GM18867 (cell line): ENCODE measurements around the gene TBC1D5.

Experiments used
- ATAC-seq: cut with Tn5 transposase; IDR thresholded peaks from one replicate; pipeline ENCODE4 v1.9.1; 2021; ENCODE audit warnings: mild to moderate bottlenecking, moderate library complexity; ENCODE audit not compliant: unreplicated experiment

The TBC1D5 gene

DNA sequence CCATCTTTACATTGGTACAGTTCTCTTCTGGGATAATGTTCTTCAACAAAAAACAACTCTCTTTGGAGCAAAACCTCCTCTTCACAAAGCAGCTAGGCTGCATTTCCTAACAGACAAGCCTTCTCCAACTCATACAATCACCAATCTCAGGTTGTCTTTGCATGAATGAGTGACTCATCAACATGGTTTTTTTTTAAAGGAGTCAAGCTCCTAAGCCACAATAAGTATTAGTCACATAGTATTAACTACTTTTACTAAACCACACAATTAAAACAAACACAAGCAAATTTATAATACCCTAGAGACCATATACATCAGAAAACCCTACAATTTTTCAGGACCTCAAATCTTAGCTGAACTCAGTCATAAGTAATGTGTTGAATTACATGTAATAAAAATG, 137.4 kb downstream of the TBC1D5 start:
- ATAC-seq: no peak

DNA sequence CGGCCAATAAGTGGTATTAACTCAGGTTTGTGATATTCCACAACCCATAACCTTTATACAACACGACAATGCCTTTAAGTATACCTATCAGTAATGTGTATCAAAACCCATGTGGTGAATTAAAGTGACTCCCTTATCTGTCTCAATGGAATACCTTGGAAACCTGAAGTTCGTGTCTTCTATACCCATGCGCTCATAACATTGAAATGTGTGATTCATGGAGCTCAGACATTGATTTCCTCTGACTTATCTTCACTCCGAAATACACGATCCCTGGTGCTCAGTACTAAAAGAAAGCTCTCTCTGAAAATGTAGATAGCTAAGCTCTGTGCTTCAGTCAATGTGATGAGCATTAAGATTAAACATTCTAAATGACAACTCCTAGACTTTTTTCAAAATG, 140.3 kb downstream of the TBC1D5 start:
- ATAC-seq: no peak

DNA sequence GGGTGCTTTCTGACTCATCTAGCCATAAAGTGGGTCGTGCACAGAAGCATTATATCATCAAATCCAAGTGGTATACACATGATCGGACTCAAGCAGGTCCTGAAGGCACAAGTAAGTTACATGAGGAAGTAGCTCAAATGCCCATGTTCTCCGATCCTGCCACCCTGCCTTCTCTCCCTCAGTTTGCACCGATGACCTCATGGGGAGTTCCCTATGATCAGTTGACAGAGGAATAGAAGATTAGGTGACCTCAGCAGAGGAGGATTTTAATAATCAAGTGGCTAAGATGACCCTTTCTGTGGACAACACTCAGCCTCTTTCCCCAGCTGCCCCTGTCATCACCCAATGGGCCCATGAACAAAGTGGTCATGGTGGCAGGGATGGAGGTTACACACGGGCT, 149.5 kb downstream of the TBC1D5 start:
- no peak for ATAC-seq

DNA sequence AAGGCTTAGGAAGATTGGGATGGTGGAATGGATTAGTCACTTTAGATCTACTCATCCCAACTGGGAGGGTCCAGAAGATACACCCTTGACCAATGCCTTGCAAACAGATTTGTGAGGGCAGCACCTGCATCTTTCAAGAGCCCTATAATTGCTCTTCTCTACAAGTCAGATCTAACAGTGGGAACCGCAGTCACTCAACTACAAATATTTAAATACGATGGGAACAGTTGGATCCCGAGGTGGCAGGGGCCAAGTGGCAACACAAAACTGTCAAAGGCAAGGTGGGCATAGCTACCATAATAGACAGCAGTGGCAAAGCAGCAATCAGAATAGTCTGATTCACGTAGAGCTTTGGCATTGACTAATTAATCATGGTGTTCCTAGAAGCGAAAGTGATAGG, 152.0 kb downstream of the TBC1D5 start:
- no peak for ATAC-seq

DNA sequence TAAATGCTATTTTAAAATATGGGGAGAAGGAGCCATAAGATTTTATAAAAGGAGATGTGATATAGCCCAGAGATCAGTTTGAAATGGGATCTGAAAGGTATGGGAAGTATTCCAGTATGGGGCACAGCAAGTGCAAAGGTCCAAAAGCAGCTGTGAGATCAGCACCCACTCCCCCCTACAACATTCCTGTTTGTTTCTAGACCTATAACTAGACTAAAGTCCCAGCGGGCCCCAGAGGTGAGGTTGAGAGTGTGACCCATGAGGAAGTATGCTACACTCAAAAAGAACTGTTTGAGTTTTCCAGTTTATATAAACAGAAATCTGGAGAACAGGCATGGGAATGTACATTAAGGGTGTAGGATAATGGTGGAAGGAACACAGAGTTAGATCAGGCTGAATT, 152.5 kb downstream of the TBC1D5 start:
- no peak for ATAC-seq

DNA sequence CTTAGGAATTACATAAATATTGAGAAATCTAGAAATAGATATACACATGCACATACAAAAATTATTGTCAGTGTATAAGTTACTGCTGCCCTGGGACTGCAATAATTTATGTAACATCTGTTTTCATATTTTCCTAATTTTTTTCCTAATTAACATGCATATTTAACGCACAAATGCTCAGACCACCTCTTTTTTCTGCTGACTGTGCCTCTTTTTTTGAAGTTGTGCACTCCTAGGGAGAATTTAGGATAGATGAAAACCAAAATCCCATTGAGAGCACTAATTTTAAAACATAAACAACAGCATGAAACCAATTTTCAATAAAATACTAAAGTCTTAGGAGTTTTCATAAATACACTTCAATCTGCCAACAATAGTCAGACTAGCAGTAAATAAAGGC, 154.0 kb downstream of the TBC1D5 start:
- no peak for ATAC-seq

DNA sequence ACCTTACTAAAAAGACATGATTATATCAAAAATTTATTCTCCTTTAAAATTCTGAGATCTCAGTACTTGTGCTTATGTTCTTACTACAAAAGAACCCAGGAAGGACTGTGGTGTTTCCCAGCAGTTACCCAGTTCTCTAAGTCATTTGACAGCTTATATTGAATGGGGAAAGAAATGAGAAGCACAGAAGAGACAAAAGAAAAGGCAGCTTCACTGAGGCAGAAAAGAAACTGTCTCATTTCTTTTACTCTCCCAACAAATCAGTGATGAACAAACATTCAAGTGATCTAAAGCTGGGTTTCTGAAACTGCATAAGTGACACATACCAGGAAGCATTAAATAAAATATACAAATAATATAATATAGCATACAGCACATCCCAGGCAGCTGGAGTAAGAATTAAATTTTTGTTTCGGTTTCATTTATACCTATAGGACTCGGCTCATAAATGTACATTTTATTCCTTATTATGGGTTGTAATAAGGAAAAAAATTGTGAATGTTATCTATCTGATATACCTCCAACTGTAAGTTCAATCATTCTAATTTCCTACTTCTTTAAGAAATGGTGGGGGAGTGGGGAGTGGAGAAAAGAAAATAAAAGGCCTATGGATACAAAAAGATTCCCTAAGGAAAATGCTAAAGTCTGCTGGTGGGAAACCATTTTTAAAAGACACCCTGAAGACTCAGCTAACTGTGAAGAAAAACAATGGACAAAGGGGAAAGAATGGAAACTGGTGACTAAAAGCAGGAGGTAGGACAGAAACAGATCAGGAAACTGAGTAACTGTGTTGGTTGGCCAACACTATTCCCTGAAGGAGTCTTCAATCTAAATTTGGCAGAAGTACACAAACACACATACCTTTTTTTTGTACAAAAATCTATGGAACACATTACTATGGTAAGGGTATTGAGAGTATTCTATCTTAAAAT, 156.8 kb downstream of the TBC1D5 start:
- no peak for ATAC-seq

DNA sequence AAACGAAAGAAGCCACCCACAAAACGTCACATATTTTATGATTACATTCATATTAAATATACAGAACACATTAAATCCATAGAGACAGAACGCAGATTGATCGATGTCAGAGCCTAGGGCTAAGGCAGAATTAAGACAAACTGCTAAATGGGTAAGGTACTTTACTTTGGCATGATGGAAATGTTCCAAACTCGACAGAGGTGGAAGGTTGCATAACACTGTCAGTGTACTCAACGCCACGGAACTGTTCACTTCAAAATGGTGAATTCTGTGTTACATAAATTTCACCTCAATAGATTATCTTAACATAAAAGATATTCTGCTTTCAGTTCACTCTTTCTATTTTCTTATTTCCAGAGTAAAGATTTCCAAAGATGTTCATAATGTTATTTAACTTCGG, 158.4 kb downstream of the TBC1D5 start:
- no peak for ATAC-seq

DNA sequence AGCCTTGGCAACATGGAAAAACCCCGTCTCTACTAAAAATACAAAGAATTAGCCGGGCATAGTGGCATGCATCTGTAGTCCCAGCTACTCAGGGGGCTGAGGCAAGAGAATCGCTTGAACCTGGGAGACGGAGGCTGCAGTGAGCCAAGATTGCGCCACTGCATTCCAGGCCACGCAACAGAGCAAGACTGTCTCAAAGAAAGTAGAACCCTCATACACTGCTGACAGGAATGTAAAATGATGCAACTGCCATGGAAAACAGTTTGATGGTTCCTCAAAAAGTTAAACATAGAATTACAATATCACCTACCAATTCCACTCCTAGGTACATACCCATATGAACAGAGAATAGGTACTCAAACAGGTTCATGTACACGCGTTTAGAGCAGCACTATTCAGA, 158.9 kb downstream of the TBC1D5 start:
- no peak for ATAC-seq

DNA sequence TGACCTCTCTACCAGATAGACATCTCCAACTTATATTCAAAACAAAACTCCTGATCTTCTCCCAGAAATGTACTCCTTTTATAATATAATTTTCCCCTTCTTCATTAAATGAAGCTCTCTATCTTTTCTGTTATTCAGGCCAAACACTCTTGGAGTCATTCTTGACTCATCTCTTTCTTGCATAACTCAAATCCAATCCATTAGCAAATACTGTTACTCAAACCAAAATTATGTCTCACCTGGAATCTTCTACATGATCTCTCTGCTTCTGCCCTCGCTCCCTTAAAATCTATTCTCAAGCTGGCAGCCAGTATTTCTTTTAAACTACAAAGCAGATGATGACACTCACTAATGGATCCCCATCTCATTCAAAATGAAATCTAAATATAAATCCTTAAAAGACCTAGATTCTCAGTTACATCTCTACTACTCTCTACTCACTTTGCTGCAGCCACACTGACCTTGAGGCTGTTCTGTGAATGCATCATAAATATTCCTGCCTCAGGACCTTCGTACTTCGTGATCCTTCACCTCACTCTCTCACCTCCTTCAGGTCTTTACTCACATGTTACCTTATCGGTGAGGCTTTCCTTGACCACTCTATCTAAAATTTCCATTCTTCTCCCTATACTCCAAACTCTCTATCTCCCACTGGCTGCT, 160.9 kb downstream of the TBC1D5 start:
- no peak for ATAC-seq

DNA sequence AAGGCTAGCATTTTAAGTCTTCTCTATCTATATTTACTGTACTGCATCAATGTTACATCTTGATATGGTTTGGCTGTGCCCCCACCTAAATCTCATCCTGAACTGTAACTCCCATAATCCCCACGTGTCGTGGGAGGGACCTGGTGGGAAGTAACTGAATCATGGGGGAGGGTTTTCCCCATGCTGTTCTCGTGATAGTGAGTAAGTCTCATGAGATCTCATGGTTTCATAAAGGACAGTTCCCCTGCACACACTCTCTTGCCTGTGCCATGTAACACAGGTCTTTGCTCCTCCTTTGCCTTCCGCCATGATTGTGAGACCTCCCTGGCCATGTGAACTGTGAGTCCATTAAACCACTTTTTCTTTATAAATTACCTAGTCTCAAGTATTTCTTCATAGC, 161.5 kb downstream of the TBC1D5 start:
- ATAC-seq: no peak

DNA sequence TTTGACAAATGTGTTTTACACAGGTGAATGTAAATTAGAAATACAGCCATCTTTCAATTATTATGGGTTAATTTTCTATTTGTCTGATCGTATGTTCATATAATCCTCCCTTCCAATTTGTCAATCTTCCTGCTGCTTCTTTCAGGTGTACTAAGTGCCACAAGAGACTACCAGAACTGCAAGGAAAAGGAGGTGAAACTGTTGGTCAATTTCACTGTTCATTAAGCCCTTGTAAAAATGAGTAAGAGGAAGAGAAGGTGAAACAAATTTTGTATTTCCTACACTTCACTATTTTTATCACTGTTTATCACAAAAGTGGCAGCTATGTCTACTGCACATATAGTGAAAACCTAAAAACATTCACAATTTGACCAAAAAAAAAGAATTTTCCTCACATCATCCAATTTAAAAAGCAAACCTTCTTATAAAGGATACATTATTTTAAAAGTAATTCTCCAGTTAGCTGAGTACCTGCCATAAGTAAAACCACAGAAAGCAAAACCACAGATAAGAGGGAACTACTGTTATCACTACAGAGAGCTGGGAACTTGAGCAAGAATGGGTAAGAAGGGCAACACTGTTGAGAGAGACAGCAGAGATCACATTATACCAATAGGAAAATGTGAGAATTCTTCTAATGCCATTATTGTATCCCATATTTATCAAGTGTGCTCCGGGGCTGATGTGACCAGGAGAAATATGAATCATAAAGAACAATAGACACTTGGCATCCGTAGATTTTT, 163.0 kb downstream of the TBC1D5 start:
- peak; percentile 98 for ATAC-seq

DNA sequence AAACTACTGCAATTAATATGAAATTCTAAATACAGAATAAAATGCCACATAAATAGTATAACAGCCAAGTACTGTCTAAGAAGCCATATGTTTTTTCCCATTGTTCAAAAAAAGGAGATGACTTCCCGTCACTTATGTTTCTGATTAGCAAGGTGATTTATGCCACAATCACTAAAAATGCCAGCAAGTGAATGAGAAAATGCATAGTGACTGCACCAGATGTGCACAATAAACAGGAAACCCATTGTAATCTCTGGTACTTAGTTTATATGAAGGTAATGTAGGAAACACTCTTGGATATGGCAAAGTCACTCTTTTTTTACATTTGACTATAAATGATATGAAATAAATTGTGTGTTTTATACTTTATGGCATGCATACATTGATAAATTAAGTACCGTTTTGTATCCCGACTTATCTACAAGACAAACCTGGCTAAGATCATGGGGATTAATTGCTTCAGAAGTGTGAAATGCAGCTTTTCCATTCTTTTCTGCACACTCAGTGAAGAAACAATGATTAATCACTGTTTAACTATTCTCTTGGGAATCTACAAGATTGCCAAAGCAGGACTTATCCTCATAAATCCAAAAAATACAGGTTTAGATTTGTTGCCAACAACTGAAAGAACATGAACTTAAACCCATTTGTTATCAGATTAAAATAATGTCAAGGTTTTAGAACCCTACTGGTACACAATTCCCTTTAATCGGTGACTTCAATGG, 164.5 kb downstream of the TBC1D5 start:
- ATAC-seq: no peak

DNA sequence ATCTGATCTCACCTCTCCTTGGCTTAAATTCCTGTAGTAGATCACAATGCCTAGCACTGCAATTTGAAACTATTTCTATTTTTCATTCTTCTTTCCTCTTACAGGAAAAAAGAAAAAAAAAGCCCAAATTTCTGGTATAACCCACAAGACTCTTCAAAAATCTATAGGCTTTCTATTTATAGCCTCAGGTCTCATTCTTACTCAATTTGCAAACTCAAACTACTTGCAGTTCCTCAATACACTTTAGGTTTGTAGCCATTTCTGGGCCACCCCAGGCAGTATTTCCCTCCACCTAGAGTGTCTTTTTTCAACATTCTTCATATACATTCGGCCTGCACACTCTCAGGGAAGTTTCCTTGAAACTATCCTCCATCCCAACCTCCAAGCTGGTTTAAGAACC, 169.0 kb downstream of the TBC1D5 start:
- ATAC-seq: peak; percentile 96

DNA sequence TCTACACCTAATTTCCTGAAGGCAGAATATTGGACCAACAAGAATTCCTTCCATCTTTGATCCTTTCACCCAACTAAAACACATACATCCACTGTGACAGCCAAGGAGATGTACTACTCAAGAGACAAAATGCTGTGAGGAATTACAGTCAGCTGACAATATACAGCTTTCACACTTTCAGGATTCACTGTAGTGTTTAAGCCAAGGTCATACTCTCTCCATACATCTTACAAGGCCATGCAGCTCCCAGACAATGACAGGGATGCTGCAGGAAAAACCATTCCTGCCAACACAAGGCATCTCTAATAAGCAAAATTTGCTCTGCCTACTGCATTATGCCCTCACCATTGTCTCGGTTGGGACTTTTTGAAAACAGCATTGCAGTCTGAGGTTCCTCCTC, 170.7 kb downstream of the TBC1D5 start:
- no peak for ATAC-seq

DNA sequence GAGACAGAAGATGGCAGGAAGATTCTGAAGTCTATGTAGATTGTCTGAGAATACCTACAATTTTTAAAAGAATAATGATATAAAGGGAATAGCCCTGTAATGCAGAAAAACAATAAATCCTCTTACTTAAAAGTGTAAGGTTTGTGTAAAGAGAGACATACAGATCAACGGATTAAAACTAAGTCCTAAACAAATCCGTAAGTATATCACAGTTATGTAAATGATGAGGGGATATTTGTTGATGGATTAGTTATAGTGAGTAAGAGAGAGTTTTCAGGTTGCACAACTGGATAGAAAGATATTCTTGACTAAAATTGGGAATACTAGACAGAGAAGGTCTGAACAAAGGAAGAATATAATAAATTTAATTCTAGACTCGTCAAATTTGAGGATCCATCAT, 179.6 kb downstream of the TBC1D5 start:
- ATAC-seq: no peak

DNA sequence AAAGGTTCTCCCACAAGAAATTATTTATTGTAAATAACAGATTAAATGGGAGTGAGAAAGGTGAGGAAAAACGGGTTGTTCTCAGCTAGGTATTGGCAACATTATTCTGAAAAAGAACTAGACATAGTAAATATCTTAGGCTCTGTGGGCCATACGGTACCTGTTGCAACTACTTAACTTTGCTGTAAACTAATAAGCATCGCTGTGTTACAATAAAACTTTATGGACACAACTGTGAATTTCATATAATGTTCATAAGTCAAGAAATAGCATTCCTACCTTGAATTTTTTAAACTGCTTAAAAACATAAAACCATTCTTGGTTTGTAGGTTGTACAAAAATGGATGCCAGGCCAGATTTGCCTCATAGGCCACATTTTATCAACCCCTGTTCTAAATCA, 183.9 kb downstream of the TBC1D5 start:
- ATAC-seq: no peak

DNA sequence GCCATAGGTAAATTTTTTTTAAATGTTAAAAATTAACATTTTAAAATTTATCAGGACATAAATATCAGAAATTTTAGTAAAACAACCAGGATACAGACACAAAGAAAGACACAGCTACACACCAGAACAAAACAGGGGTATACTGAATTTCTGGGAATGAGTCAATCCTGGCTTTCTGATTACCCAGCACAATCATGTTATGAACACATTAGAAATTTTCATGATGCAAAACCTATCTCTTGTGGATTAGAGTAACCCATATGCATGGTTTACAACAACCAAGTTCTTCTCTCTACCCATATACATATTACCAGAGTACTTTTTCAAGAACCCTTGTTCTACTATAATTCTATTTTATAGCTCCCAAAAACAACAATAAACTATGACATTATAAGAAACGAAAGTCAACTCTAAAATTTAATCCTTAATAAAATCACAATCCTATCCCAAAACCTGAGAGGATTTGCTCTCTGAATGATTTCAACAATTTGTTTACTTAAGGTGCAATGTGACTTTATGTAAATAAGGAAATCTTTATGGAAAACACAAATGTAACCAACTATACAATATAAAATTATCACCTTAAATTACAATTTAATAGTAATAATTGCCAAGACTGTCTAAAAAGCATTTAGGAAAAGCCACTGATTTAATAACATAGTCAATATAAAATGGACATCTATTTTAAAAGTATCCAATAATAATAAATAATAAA, 184.5 kb downstream of the TBC1D5 start:
- no peak for ATAC-seq

DNA sequence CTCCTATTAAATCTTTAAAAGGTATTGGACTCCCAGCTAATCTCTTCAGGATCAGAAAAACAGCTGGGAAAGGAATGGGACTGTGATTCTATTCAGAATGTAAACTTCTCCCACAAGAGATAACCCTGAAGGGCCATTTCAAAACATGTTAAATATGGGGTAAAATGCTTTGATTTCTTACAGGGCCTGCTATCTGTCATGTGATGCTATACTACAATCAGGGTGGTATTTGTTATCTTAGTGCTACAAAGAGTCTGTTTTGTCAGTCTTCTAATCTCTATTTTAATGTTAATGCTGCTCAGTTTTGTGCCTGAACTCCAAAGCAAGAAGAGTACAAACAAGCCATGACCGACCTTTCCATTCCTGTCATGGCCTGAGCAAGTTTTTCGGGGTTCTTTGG, 186.9 kb downstream of the TBC1D5 start:
- ATAC-seq: no peak

DNA sequence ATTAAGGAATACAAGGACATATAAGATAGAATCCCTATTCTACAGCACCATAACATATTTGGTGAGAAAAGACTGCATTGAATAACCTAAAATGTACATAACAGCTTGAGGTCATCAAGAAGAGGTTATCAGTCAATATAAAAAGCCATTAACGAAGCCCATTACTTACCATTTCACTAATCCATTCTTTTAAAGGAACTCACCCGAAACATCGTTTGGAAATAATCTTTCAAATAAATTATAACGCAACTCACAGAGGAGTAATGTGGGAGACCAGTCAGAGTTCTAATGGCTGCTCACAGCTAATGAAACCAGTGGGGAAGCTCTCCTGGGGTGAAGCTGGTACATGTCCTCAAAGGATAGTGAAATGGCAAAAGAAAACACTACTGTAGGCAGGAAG, 188.4 kb downstream of the TBC1D5 start:
- no peak for ATAC-seq
